ENCODE results near the gene USO1.
A peak's percentile ranks its signal among the peaks of the same experiment; 100 is the strongest.
"Not testable (repeated sequence)": the region's sequence is repeated elsewhere in the genome, so short reads cannot be mapped to it uniquely, and the experiment has no call there.

The USO1 gene

DNA sequence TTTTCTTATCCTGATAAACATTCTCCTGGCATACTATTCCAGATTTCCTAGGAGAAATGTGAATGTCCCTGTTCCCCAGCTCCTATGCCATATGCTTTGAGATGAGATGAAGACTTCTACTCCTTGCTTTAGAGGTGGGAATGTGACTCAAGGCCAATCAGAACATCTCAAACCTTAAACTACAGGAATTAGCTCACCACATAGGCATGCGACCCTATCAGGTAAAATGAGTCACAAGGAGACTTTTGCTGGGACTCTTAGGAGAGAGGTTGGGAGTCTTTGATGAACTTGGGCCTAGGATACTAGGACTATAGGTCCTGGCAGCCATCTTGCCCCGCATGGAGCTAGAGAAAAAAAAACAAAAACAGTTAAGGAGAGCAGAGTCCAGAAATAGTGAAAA is 5.8 kb upstream of the USO1 start:
- H3K36me3 ChIP-seq (ENCODE audit: insufficient read depth, low read length) = peaks cover 25% of the 10 kb centered on the region
- DNase-seq (ENCODE audit: low read depth, low spot score) = no peak
- H3K27ac ChIP-seq = no peak overlapping the region
- no peak overlapping the region for H3K9ac ChIP-seq (ENCODE audit: insufficient read length)
- H3K9me3 ChIP-seq (ENCODE audit: low read depth, low read length) = no peaks in the 10 kb centered on the region
- no peak for TF ChIP-seq FOXP2 (optimal IDR thresholded peaks at IDR 0.05; ENCODE audit: control extremely low read depth, extremely low read length, insufficient read depth)
- no peak for TF ChIP-seq POLR2AphosphoS5 (IDR thresholded peaks at IDR 0.05; ENCODE audit: borderline replicate concordance, low read depth, low read length)
- no peak overlapping the region for H3K4me3 ChIP-seq

DNA sequence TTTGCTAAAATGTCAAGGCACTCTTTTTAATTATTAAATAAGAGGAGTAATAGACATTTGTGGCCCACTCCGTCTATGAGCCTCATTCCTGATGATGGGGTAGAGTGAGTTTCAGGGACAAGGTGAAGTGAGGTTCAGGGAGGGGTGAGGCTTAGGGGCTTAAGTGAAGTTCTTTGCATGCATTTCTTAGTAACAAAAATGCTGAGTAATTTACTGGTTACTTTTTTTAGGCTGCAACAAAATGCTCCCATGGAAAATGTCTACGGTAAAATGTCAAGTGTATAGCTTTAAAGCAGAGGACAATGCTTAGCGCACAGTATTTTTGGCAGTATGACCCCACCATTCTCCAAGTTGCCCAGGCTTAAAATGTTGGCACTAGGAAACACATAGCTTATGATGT is 2.0 kb upstream of the USO1 start:
- peak overlapping the region; percentile 84 for H3K9ac ChIP-seq (ENCODE audit: insufficient read length)
- no peak for DNase-seq (ENCODE audit: low read depth, low spot score)
- no peaks in the 10 kb centered on the region for H3K9me3 ChIP-seq (ENCODE audit: low read depth, low read length)
- peaks cover 21% of the 10 kb centered on the region for H3K36me3 ChIP-seq (ENCODE audit: insufficient read depth, low read length)
- TF ChIP-seq EZH2 (IDR thresholded peaks at IDR 0.05) = no peak
- peak overlapping the region; percentile 83 for H3K4me3 ChIP-seq
- no peak overlapping the region for H3K27ac ChIP-seq

DNA sequence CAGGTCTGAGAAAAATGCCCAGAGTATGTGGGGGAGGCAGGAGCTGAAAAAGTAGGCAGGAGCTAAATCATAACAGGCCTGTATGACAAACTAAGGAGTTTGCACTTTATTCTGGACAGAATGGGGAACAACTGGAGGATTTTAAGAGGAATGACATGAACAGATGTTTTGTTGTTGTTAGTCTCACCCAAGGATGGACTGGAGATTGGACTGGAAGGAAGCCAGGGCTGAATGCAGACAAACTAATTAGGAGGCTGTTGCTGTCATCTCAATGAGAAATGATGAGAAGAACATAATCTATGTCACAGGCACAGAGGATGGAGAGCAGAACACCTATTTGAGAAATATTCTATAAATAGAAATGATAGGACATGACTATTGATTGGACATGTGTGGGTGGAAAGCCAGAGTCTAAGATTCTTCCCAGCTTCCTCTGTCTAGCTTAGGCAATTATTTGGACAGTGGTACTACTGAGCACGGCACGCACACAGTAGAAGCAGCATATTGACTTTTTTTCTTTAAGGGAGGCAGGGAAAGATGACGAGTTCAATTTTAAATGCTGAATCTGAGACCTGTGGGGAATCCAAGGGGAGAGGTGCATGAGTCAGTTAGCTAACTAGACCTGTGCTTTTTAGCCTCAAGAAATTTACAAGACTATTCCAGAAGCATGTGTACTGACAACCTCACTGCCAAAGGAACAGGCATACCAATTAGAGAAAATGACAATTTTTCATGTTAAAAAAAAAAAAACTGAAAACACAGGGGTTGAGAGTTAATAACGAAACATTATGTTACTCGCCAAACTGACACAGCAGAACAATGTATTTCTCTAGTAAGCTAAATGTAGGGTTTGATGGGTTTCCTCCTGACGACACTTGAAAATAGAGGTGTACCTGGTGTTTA is 963 bp upstream of the USO1 start:
- DNase-seq (ENCODE audit: low read depth, low spot score) = no peak
- no peak for TF ChIP-seq FOXP2 (optimal IDR thresholded peaks at IDR 0.05; ENCODE audit: control extremely low read depth, extremely low read length, insufficient read depth)
- no peak for TF ChIP-seq EZH2 (IDR thresholded peaks at IDR 0.05)
- no peak for TF ChIP-seq POLR2AphosphoS5 (IDR thresholded peaks at IDR 0.05; ENCODE audit: borderline replicate concordance, low read depth, low read length)
- Histone ChIP-seq H3K36me3 (ENCODE audit: insufficient read depth, low read length) (peaks cover 19% of the 10 kb centered on the region), H3K27ac (peak overlapping the region; percentile 89), H3K9ac (ENCODE audit: insufficient read length) (peak overlapping the region; percentile 84), H3K9me3 (ENCODE audit: low read depth, low read length) (no peaks in the 10 kb centered on the region), H3K4me3 (peak overlapping the region; percentile 83)

DNA sequence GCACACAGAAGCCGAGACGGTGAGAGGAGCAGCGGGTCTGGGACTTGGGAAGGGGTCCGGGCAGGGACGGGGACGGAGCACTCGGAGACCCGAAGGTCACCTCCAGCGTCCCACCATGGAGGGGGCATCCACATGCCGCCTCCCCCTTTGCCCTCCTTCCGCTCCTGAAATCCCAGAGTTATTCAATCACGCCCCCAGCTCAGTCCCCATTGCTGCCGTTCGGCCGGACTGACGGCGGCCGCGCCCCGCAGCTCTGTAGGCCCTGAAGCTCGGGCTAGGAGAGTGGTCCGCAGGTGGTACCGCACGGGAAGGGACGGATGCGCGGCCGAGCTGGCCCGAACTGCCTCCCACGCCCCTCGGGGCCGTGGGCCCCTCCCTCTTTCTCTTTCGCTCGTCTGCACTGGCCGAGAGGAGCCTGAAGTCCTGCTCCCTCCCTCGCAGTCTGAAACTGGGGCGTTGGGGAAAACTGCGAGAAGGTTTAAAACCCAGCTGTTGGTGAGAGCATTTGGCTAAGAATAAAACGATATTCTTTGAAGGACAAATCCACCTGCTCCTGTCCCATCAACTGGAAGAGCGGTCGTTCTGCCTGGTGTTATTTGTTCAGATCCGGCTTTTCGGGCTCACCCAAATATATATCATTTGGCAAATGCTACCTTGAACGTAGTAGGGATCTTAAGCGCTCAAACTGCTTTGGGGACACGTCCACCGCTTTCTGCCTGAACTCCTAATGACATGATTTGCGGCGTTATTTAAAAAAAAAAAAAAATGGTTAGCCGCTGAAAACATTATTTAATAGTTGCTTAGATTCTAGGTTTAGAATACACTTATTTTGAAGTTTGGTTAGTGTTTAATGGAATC is 719 bp downstream of the USO1 start:
- H3K27ac ChIP-seq = peak overlapping the region; percentile 70
- peak overlapping the region; percentile 94 for H3K9ac ChIP-seq (ENCODE audit: insufficient read length)
- peaks cover 5% of the 10 kb centered on the region for H3K36me3 ChIP-seq (ENCODE audit: insufficient read depth, low read length)
- H3K9me3 ChIP-seq (ENCODE audit: low read depth, low read length) = no peaks in the 10 kb centered on the region
- no peak for TF ChIP-seq POLR2AphosphoS5 (IDR thresholded peaks at IDR 0.05; ENCODE audit: borderline replicate concordance, low read depth, low read length)
- TF ChIP-seq EZH2 (IDR thresholded peaks at IDR 0.05) = no peak
- no peak for TF ChIP-seq FOXP2 (optimal IDR thresholded peaks at IDR 0.05; ENCODE audit: control extremely low read depth, extremely low read length, insufficient read depth)
- DNase-seq (ENCODE audit: low read depth, low spot score) = no peak
- H3K4me3 ChIP-seq = peak overlapping the region; percentile 83

DNA sequence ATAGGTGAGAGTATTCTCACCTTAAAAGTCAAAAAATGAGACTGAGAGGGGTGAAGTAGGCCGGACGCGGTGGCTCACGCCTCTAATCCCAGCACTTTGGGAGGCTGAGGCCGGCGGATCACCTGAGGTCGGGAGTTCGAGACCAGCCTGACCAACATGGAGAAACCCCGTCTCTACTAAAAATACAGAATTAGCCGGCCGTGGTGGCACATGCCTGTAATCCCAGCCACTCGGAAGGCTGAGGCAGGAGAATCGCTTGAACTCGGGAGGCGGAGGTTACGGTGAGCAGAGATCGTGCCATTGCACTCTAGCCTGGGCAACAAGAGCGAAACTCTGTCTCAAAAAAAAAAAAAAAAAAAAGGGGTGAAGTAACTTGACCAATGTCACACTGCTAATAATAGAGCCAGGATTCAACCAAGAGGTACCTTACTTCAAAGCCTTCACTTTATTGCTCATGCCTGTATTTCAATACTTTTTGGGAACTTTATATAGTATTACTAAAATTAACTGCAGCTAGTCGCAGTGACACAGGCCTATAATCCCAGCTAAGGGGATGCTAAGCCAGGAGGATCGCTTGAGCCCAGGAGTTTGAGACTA is 1.7 kb downstream of the USO1 start:
- not testable (repeated sequence) for H3K9me3 ChIP-seq (ENCODE audit: low read depth, low read length); H3K36me3 ChIP-seq (ENCODE audit: insufficient read depth, low read length); DNase-seq (ENCODE audit: low read depth, low spot score)
- H3K9ac ChIP-seq (ENCODE audit: insufficient read length) = peak overlapping the region; percentile 94
- H3K27ac ChIP-seq = peak overlapping the region; percentile 23; the same call in 1 of the 2 replicates
- H3K4me3 ChIP-seq = peak overlapping the region; percentile 83

DNA sequence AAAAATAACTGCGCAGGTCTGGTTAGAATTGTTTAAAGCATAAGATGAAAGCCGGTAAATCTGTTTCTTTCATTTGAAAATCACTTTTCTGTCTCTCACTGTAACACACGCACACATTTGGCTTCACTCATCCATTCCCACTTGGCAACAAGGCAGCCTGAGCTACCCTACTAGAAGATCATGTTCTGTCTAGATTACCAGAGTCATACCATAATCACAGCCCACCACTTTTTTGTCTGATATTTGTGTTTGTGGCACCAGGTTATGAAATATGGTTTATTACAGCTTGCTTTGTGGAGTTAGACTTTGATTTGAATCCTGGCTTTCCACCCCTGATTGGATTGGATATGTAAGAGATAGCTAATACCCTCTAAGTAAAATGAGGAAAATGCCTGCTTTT is 2.2 kb downstream of the USO1 start:
- H3K4me3 ChIP-seq = peak overlapping the region; percentile 83
- no peak for TF ChIP-seq POLR2AphosphoS5 (IDR thresholded peaks at IDR 0.05; ENCODE audit: borderline replicate concordance, low read depth, low read length)
- no peak for TF ChIP-seq FOXP2 (optimal IDR thresholded peaks at IDR 0.05; ENCODE audit: control extremely low read depth, extremely low read length, insufficient read depth)
- TF ChIP-seq EZH2 (IDR thresholded peaks at IDR 0.05) = no peak
- DNase-seq (ENCODE audit: low read depth, low spot score) = no peak
- peaks cover 4% of the 10 kb centered on the region; the same call in 1 of the 2 replicates for H3K36me3 ChIP-seq (ENCODE audit: insufficient read depth, low read length)
- peak overlapping the region; percentile 23 for H3K27ac ChIP-seq
- H3K9ac ChIP-seq (ENCODE audit: insufficient read length) = peak overlapping the region; percentile 13
- H3K9me3 ChIP-seq (ENCODE audit: low read depth, low read length) = no peaks in the 10 kb centered on the region

DNA sequence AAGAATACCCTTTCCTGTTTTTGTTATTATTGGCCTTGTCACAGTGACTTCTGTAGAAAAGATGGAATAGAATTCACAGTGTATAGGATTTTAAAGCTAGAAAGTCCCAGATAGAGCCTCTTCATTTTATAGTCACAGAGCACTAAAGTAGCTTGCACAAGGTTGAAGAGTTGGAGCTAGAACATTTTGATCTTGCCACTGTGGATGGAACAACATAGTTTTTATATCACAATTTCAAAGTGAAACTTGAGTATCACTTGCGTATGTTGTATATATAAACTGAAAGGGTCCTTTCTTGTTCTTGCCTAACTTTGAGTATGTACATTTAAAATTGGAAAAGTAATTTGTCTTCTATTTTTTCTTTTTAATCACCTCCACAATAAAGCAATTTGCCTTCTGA is 2.7 kb downstream of the USO1 start:
- TF ChIP-seq FOXP2 (optimal IDR thresholded peaks at IDR 0.05; ENCODE audit: control extremely low read depth, extremely low read length, insufficient read depth) (no peak), EZH2 (IDR thresholded peaks at IDR 0.05) (no peak), POLR2AphosphoS5 (IDR thresholded peaks at IDR 0.05; ENCODE audit: borderline replicate concordance, low read depth, low read length) (no peak)
- peak overlapping the region; percentile 23 for H3K27ac ChIP-seq
- peak overlapping the region; percentile 13 for H3K9ac ChIP-seq (ENCODE audit: insufficient read length)
- H3K9me3 ChIP-seq (ENCODE audit: low read depth, low read length) = no peaks in the 10 kb centered on the region
- DNase-seq (ENCODE audit: low read depth, low spot score) = no peak
- H3K4me3 ChIP-seq = peak overlapping the region; percentile 83
- peaks cover 3% of the 10 kb centered on the region; the same call in 1 of the 2 replicates for H3K36me3 ChIP-seq (ENCODE audit: insufficient read depth, low read length)

DNA sequence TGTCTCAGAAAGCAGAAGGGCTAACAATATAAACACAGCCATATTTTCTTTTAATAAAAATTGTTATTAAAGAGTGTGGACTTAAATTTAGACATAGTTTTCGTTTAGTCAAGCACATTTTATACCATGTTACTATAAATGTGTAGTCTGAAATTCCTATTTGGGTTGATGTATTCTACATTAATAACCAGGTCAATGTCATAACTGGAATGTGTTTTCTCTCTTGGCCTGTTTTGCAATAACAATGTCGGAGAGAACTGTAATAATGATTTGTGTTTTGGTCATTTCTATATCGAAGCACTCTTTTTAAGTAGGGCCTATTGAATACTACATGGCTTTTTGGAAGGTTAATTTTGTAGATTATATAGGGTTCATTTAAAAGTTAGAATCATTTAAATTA is 5.5 kb downstream of the USO1 start:
- peak overlapping the region; percentile 32 for H3K9ac ChIP-seq (ENCODE audit: insufficient read length)
- TF ChIP-seq FOXP2 (optimal IDR thresholded peaks at IDR 0.05; ENCODE audit: control extremely low read depth, extremely low read length, insufficient read depth) (no peak), POLR2AphosphoS5 (IDR thresholded peaks at IDR 0.05; ENCODE audit: borderline replicate concordance, low read depth, low read length) (no peak), EZH2 (IDR thresholded peaks at IDR 0.05) (no peak)

More for the DNA sequence above, 5.5 kb downstream of the USO1 start:
- Histone ChIP-seq H3K27ac (peak overlapping the region; percentile 11; the same call in 1 of the 2 replicates), H3K9me3 (ENCODE audit: low read depth, low read length) (no peaks in the 10 kb centered on the region), H3K36me3 (ENCODE audit: insufficient read depth, low read length) (0 out of 2 replicates have a peak, but pooled peaks cover 3% of the 10 kb centered on the region), H3K4me3 (no peak overlapping the region)
- no peak for DNase-seq (ENCODE audit: low read depth, low spot score)
